ENCODE results near the gene ITGA11. TPM values are rescaled to one million over a fixed set of nuclear protein-coding genes. Genes with fewer than 3 reads are reported as not detected.

Gene ITGA11
- total RNA-seq, 1 donor from 2014 or later, result 31.4 TPM

DNA sequence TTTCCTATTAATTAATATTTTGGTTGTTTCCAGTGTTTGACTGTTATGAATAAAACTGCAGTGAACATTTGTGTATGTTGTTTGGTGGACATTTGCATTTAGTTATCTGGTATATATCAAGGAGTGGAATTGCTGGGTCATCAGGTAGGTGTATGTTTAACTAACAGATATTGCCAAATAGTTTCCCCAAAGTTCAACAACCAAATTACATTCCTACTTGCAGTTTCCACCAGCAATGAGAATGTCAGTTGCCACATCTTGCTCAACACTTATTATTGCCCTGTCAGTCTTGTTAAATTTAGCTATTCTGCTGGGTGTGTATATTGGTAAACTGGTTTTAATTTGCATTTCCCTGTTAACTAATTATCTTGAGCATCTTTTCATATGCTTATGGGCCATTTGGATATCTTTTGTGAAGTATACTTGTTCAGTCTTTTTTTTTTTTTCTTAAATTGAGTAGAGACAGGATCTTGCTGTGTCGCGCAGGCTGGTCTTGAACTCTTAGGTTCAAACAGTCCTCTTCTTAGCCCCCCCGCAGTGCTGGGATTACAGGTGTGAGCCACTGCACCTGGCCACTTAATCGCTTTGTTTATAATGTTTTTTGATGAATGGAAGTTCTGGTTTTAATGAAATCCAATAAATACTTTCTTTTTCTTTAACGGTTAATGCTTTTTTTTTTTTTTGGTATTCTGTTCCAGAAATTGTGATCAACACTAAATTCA is 146.5 kb downstream of the ITGA11 start:
- intact Hi-C loops (cut with micrococcal nuclease), result no loop called here
- no peaks in the 10 kb centered on the region for H3K9me3 ChIP-seq (replicated peaks)
- no peaks in the 10 kb centered on the region for H3K27me3 ChIP-seq (ENCODE audit: low read depth)
- H3K4me3 ChIP-seq, result no peak overlapping the region
- H3K36me3 ChIP-seq, result peaks cover 26% of the 10 kb centered on the region
- DNase-seq, result no peak
- TF ChIP-seq CTCF (IDR thresholded peaks at IDR 0.05; ENCODE audit: borderline replicate concordance), result no peak
- peaks cover 100% of the 10 kb centered on the region for H3K4me1 ChIP-seq
- peak overlapping the region; percentile 1 for H3K27ac ChIP-seq (replicated peaks)

- Histone ChIP-seq H3K27ac (replicated peaks) (peak overlapping the region; percentile 1), H3K27me3 (ENCODE audit: low read depth) (no peaks in the 10 kb centered on the region), H3K4me3 (no peak overlapping the region), H3K36me3 (peaks cover 19% of the 10 kb centered on the region), H3K4me1 (peaks cover 100% of the 10 kb centered on the region), H3K9me3 (replicated peaks) (no peaks in the 10 kb centered on the region)
- TF ChIP-seq CTCF (IDR thresholded peaks at IDR 0.05; ENCODE audit: borderline replicate concordance), result no peak
- intact Hi-C loops (cut with micrococcal nuclease), result no loop called here
- no peak for DNase-seq
Measured at GRCh38 chr15:68284616-68285258, 147.2 kb downstream of the ITGA11 start.

DNA sequence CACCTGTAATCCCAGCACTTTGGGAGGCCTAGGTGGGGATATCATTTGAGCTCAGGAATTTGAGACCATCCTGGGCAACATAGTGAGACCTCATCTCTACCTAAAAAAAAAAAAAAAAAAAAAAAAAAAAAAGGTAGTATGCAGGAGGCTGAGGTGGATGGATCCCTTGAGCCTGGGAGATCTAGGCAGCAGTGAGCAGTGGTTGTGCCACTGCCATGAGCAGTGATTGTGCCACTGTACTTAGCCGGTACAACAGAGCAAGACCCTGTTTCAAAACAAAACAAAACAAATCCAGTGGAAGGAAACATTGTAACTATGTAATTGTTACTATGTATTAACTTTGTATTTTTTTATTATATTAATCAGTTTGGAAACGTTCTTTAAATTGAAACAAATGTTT is 148.6 kb downstream of the ITGA11 start:
- Histone ChIP-seq H3K4me3 (no peak overlapping the region), H3K9me3 (replicated peaks) (no peaks in the 10 kb centered on the region), H3K27me3 (ENCODE audit: low read depth) (no peaks in the 10 kb centered on the region), H3K27ac (replicated peaks) (no peak overlapping the region), H3K4me1 (peaks cover 100% of the 10 kb centered on the region), H3K36me3 (peaks cover 13% of the 10 kb centered on the region)
- no peak for TF ChIP-seq CTCF (IDR thresholded peaks at IDR 0.05; ENCODE audit: borderline replicate concordance)
- intact Hi-C loops (cut with micrococcal nuclease), result no loop called here
- DNase-seq, result no peak

DNA sequence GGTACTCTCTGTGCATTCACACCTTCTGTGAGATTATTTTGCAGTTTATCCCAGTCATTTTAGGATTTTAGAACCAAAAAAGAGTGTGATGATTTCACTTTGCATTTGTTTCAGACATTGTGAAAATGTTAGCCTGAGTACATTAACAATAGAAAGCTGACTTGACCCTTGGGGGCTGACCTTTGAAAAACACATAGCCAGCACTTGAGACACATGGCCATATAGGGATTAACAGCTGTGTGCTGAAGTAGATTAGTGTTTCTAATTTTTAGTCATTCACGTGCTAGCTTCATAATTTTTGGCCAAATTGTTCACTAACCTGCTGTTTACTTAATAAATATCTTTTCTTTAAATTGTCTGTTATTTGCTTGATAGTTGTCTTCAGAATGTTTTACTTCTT is 151.0 kb downstream of the ITGA11 start:
- Histone ChIP-seq H3K9me3 (replicated peaks) (no peaks in the 10 kb centered on the region), H3K4me3 (peak overlapping the region; percentile 74), H3K4me1 (peaks cover 95% of the 10 kb centered on the region), H3K27me3 (ENCODE audit: low read depth) (no peaks in the 10 kb centered on the region), H3K27ac (replicated peaks) (peak overlapping the region; percentile 99), H3K36me3 (peaks cover 13% of the 10 kb centered on the region)
- intact Hi-C loops (cut with micrococcal nuclease), result no loop called here
- no peak for DNase-seq
- TF ChIP-seq CTCF (IDR thresholded peaks at IDR 0.05; ENCODE audit: borderline replicate concordance), result no peak

DNA sequence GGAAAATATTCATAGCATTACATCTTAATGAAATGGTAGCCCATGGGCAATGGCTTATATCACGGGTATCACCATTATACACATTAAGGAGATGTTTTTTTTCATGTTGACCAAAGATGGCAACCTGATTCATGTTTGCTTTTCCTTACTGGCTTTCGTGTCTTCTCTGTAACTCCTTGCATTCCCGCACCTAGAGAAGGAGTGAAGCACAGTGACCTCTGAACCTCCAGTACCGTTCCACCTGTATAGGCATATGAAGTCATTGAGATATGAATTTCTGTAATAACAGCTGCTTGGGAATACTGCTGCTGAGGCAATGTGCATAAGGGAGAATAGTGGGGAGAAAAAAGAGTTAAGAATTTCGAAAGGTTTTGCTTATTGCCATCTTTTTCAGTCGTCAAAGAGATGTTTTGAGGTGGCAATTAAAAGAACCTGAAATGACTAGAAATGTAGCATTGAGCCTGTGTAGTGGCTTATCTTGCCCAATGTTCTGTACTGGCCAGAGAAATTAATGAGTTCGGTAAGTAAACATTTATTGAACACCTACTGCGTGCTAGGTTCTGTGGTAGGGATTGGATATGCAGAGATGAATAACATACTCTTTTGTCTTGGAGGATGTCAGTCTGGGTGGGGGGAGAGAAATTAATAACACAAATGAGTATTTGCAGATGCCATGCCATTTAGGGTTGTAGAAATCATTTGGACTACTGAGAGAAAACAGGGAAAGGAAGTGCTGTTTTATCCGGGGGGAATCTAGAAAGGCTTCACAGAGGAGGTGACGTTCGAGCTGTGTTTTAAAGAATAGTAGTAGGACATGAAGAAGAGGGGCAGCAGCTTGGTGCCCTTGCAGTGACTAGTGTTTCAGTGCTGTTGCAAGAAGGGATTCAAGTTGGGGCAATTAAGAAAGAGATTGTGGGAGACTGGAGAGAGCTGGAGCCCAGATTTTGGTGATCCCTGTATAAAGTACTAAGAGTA is 151.9 kb downstream of the ITGA11 start:
- intact Hi-C loops (cut with micrococcal nuclease), result no loop called here
- TF ChIP-seq CTCF (IDR thresholded peaks at IDR 0.05; ENCODE audit: borderline replicate concordance), result no peak

More for the DNA sequence above, 151.9 kb downstream of the ITGA11 start:
- no peak for DNase-seq
- peak overlapping the region; percentile 74 for H3K4me3 ChIP-seq
- H3K4me1 ChIP-seq, result peaks cover 95% of the 10 kb centered on the region
- H3K36me3 ChIP-seq, result peaks cover 12% of the 10 kb centered on the region
- peak overlapping the region; percentile 99 for H3K27ac ChIP-seq (replicated peaks)
- H3K9me3 ChIP-seq (replicated peaks), result no peaks in the 10 kb centered on the region
- no peaks in the 10 kb centered on the region for H3K27me3 ChIP-seq (ENCODE audit: low read depth)

Data from left ventricle myocardium inferior (tissue), 1 donor.